Hematopoietic multipotent progenitor cell treated with erythropoietin and hydrocortisone succinate and interleukin-3 and kit ligand, for 15 days (in vitro differentiated cells): Measurements from ENCODE around the gene ZNF423.

Experiments used
- DNase-seq: peaks from one replicate; pipeline ENCODE4 v3.0.0-alpha.2; 2015; ENCODE audit warnings: low spot score

Gene ZNF423

DNA sequence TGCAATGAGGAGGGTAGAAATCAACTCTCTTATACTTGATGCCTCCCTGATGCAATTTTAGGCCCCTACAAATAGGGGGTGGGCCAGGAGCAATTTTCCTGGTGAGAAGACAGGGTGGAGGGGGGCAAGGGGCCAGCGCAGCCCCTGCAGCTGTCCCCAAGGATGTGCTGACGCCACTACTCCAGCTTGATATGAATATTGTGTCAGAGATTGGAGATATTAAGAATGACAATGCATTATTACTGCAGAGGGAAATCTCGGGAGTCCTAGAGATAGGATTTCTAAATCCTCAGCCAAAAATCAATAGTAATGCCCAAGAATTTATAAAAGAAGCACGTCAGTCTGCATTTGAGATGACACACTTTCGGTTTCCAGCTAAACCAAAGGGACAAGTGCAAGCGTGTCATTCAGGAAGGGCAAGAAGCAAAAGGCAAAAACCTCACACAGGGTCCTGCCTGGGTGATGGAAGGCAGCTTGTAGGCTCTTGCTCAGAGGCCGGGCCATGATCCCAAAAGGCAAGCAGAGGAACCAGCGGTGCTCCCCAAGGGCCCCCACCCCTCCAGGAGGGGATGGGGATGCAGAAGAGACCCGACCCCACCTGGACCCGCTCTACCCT, 303.5 kb downstream of the ZNF423 start:
- DNase-seq, result no peak

DNA sequence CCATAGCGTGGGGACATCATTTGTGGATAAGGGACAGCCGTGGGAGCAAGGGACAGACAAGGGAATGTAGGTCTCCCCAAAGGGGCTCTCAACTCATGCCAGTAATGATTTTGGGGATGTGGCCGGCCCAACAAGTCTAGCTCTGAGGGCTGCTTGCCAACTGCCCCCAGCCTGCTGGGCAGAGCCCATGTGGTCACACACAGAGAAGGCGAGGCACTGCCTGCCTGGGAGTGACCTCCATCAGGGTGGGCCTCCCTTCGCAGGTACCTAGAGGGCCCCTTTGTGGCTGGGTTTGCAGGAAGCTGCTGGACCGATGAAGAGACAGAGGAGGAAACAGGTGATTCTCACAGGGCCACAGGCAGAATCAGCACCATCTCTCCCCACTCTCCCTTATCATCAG, 305.2 kb downstream of the ZNF423 start:
- no peak for DNase-seq

DNA sequence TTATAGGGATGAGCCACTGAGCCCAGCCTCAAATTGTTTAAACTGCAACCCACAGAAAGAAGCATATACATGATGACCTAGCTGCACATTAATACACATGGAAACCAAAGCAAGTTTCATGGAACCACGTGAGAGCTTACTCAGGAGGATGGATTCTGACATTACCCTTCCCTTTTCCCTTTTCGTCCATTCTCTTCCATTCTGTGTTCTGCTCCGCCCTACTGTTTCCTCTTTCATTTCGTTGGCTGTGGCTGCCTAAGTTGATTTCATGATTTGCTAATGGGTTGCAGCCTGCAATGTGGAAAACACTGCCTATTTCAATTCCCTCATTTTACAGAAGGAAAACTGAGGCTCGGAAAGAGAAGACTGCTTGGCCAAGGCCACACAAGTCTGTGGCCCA, 305.8 kb downstream of the ZNF423 start:
- no peak for DNase-seq

DNA sequence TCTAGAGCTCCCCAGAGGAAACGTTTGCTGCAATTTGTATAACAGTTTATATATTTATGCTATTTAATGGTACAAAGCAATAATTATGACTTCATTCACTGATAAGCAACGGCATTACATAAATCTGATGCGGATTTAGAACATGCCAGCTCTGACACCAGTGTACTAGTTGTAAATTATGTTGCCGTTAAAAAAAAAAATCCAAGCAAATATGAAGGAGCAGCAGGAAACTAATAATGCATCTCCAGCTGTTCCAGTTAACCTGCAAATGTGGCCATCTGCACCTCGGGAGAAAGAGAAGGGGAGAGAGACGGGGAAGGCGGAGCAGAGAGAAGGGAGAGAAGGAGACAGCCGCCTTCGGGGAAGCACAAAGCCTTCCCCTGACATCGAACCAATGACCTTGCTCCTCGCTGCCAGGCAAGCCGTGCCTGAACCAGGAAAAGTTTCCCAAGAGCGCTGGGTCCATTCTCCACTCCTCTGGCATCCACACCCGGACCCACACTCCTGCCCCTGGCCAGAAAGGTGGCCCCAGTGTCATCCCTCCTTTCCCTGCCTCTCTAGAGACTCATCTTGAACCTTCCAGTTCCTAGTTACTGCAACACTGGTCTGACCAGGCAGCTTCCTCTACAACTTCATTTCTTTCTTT, 307.5 kb downstream of the ZNF423 start:
- DNase-seq, result no peak

DNA sequence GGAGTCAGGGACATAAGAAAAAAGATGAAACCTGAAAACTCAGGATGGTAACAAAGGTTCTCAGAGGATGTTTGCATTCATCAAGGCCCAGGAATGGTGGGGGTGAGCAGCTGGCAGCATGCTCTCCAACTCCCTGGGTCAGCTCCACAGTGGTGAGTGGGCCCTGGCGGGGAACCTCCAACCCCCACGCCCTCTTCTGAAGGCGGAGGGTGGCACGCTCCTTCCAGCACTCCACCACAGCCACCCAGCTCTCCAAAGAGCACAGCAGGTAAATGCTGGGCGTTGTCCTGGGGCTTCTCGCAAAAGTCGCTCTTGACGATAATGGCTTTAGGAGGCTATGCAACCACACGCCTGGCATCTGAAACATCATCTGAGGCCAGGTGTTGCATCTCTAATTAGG, 308.5 kb downstream of the ZNF423 start:
- no peak for DNase-seq

DNA sequence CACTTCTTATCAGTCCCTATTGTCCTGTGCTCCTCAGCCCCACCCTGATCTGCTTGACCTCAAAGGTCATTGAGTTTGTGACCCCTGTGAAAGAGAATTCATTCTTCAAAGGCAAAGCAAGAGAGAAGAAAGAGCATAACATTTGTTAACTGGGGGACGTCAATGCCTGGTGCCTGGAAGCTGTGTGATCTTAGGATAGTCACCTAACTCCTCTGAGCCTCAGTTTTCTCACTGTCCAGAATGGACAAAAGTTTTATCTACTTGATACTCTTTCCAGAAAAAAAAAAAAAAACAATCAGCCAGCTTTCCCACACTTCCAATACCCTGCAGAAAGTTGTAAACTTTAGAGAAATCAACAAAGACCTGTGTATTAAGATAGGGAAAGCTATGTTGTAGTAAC, 309.2 kb downstream of the ZNF423 start:
- DNase-seq, result no peak

DNA sequence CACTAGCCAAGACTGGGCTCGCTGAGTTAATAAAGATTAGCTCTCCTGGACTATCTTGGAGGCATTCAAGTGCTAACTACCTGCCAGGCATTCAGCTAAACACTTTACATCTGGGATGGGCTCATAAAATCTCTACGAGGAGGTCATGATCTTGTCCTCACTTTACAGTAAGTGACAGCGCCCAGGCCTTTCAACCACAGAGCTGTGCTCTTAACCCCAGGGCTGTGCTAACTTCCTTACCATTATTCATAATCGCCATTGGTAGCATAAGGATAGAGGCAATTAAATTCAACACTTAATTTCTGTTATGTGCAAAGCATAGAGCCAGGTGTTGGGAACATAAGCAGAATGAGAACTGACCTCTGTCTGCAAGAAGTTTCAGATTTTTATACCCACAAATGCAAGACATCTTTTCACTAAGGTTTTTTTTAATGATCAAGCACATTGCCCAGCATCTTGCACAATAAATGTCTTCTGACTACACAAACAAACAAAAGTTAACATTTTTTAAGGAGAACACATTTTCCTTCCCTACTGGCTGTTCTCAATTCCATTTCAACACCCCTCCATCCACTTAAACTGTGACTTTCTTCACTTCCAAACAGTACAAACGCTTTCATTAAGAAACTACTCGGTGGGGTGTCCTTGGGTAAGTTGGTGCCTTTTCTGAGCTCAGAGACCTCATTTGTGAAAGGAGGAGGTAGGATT, 310.0 kb downstream of the ZNF423 start:
- no peak for DNase-seq

DNA sequence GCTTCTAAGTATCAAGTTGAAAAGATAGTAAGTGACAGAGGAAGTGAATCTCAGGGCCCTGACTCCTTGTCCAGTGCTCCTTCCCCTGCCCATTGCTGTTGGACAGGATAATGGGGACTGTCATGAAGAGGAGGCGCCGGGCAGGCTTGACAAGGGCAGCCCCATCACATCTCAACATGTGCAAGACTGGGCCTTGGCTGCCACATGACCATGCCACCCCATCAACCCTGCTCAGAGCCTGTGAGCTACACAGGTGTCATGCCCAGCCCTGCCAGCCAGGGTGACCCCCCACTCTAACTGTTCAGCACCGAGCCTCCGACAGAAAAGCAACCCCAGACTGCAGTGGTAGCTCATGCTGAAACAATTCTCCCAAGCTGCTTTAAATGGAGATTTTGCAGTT, 310.7 kb downstream of the ZNF423 start:
- no peak for DNase-seq

DNA sequence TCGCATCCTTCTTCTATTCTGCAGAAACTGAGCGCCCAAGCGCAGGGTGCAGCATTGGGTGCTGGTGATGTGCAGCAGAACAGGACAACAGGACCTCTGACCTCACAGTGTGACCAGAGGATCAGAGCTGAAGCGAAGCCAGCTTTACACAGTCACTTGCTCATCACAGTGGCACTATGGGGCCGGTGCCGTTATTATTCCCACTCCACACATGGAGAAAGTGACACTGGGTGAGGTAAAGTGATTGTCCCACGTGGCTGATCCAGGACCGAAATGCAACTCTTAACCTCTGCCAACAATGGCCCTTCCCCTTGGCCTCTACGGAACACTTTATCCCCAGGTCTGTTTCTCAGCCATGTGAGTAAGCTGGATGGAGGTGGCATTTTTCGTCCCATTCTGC, 311.1 kb downstream of the ZNF423 start:
- no peak for DNase-seq

DNA sequence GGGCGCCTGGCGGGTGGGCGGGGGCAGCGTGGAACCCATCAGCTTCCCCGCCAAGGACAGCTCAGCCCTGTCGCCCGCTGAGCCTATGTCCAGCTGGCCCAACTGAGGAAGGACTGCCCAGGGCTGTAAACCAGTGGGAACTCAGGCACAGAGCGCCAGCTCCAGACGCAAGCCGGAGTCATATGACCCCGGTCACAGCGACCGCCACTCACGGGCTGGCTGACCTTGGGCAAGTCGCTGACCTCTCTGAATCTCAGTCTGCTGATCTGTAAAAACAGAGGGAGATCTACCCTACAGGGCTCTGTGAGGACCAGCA, 312.3 kb downstream of the ZNF423 start:
- DNase-seq, result no peak

DNA sequence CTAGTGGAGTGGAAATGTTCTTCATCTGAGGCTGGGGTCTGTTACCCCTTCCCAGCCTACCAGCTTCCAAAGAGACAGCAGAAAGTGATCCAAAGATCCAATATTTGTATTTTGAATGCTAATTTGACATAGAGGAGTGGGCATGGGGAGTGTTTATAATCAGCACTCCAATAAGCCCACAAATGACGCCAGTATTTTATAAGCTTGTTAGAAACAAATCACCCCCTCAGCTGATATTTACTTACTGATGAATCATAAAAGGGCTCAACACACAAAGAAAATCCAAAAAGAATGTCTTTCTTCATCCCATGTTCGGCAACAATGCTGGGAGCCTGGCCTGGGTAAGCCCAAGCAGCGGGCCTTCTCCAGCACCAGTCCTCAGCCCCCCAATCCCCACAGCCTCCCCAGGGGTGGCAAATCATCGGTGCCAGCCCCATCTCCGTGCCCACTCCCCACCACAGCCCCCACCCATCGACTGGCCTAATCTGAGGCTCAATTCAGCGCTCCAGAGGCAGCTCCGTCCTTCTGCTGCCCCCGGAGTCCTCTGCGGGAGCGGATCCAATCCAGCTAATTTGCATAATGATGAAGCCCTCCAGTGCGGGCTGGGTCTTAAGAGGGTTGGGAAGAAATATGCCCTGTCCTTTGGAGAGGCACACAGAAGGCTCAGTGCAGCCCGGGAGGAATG, 312.8 kb downstream of the ZNF423 start:
- no peak for DNase-seq

DNA sequence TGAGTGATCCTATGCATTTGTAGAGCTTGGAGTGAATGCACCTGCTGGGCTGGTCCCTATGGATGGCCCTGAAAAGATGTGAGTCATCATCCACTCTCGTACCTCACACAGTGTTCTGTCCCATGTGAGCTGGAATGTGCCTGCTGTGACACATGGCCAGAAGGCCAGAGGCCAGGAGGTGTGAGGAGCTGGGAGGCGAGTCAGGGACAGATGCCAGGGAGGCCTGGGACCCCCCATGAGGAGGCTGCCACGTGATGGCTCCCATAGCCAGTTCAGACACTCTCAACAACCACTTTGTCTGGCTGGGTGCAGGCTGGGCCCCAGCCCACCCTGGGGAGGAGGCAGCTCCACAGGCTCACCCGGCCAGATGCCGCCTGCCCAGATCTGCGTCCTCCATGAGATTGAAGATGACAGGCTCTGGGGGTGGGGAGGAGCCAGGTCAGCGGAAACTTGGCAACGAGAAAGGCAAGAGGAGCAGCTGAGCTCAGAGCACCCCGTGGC, 313.5 kb downstream of the ZNF423 start:
- DNase-seq, result no peak

DNA sequence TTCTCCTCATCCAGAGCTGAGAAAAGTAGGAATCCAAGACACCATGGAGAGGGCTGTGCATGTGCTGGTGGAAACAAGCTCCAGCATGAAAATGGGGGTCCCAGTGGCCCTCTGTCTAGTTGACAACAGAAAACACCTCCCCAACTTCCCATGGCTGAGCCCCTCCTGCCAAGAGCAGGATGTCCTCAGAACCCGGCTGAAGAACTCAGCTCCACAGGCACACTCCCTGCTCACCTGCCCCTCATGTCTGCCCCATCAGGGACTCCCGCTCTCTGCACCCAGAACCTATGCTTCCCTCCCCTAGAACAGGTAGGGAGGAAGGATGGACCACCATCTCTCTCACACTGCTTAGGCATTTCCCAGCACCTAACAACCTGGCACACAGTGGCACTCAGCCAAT, 315.1 kb downstream of the ZNF423 start:
- no peak for DNase-seq

DNA sequence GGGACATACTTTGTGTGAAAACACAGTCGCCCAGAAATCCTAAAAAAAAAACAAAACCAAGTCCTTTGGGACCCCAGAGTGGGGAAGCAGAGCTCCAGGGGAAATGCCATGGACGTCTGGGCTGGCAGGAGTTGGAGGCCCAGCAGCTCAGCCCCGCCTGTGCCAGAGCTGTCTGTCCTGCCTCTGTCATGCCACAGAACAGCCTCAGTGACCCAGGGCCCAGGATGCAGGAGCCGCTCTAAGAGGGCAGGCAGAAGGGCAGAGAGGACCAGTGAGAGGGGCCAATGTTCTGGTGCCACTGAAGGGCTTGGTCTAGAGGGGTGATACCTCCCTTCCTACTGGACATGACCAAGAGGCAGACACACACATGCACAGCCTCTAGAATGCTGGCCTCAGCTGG, 316.2 kb downstream of the ZNF423 start:
- no peak for DNase-seq

DNA sequence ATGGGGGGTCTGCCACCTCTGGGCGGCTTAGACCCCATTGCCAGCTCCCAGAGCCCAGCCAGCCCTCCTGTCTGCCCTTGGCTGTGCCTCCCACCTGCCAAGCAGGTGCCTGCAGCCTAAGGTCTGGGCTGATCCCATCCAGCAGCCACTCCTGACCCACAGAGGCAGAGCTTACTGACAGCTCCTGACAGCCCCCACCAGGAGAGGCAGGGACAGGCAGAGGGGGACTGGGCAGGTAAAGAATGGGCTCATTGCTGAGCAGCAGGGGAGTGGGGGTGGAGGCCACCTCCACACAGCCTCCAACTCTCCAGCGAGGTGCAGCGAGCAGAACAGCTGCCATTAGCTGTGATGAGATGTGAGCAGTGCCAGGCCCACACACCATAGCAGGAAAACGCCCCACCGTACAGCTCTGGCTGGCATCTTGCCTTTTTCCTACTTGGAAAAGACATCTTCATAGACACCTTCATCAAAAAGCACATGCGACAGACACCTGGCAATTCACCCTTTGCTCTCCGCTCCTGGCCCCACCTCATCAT, 317.9 kb downstream of the ZNF423 start:
- no peak for DNase-seq

DNA sequence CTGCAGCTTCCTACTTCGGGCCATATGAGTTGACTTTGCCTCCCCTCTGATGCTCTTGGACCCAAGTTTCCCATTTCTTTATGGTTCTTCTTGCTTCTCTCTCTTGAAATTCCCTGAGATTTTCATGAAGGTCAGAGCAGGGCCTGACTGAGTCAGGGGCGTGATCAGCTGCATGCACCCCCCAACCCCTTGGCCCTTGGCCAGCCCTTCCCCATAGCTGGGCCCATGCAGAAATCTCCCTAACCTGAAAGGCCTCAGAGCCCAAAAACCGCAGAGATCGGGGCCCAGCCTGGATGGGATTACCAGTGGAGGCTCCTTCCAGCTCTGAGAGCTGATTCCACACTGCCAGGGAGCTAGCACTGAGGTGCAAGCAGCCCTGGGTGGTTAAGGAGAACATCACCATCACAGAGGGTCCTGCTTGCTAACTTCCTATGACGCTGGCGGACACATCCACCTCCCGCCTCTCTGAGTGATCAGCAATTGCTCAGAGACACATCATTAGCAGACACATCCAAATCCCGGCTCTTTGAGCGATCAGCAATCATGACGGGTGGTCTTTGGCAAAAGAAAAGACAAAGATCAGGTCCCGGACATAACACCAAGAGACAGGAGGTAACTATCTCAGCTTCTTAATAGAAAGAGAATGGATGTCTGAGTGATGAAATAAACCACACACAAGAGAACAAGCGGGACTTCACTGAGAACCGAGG, 320.9 kb downstream of the ZNF423 start:
- no peak for DNase-seq

DNA sequence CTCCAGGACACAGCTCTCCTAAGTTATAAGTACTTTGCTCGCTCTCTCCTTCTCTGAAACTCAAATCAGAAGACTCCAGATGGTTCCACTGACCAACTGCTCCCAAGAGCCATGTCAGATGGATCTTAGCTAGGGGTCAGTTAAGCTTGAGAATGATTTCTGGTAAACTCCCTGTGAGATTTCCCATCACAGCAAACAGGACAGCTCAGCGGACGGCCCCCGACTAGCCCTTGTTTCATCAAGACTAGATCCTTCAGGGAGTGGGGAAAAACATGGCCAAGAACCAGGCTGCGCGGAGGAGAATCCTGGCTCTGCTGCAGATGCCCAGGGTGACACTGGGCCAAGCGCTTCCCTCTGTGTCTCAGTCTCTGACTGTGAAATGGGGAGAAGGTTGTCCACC, 322.5 kb downstream of the ZNF423 start:
- no peak for DNase-seq

DNA sequence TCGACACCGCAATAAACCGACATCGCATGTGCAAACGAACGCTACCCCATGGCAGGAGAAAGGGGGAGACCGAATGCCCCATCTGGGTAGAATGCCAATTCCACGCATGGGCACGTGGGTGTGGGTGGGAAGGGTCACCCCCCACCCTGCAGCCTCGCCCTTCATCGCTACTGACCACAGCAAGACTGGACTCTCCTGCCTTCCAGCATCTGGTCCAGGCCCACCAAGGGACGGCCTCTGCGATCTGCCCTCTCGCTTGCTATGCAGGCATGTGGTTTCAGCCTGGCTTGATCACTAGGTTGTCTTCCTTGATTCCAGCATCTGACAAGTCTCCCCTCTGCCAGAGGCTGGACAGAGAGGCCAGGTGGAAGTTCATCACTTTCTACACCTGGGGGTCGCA, 323.0 kb downstream of the ZNF423 start:
- no peak for DNase-seq

DNA sequence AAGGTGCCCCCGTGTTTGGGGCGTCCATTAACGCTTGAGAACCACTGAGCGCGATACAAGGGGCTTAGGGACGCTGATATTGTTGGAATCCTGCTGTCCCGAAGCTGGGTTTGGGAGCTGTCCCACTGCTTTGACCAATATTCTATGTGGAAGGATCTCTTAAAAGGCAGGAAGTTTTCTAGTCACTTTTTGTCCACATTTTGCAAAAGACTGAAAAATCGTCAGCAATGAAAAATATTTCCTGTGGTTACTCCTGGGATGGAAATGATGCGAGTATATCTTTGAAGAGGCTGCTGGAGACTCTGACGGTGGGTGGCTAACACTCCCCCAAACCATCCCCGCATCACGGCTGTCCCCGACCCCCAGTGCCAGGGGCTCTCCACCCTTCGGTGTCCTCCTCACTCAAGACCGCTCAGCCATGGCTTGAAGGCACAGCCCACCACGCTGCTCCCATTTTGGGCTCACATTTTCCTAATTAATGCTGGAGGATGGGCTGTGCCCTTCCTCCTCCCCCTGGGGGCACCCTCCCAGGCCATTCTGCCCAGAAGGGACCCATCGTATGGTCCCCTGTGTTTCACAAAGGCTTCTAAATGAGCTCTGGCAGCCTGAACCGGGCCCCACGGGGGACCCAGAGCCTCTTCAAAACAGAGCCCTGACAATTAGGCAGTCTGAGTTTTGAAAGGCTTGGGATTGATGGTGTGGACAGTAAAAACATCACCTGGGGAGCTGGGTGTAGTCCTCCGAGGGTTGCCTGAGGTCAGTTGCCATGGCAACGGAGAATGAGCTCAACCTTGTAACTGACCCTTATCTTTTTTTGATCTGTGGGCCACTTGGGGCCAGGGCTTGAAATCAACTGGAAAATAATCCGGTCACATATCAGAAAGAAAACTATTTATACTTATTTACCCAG, 323.7 kb downstream of the ZNF423 start:
- no peak for DNase-seq

DNA sequence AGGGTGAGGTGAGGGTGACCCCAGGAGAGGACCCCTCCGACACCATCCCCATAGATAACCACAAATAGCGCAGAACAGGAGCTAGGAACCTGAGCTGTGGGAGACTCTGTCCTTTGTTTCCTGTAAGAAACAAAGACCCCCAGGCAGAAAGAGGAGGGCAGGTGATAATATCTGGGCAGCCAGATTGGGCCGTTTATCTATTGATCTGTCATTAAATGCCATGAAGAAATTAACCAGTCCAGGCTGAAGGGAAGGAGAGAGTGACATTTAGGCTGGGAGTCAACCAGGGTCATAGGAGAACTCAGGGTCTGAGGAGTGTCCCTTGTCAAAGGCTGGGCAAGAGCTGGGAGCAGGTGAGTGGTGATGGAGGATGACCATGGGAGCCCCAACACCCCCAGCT, 324.5 kb downstream of the ZNF423 start:
- no peak for DNase-seq

DNA sequence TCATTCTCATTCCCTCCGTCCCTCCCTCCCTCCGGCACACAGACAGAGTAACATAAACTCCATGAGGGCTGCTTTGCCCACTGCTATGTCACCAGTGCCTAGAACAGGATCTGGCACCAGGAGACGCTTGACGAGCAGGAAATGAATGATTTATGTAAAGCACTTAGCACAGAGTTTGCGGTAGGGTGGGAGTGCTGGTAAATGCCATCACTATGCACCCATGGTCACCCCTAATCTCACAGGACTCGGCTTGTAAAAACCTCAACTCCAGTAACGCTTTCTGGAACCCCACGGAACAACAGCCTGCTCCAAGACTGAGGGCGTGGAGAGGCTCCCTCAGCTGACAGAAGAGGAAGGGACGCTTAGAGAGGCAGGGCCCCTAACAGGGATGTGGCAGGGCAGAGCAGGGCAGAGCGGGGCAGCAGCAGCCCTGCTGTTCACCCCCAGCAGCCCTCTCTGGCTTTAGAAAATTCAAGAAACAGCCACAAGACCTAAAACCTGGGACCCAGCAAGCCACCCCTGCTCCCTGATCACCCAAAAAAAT, 325.4 kb downstream of the ZNF423 start:
- no peak for DNase-seq
